Keratinocyte (primary cell): Measurements from ENCODE around the gene WNK2. TPM values are rescaled to one million over a fixed set of nuclear protein-coding genes. Genes with fewer than 3 reads are reported as not detected.
A peak's percentile ranks its signal among the peaks of the same experiment; 100 is the strongest.

ENCODE experiments used
- DNase-seq: peaks from one replicate; pipeline ENCODE4 v3.0.0-alpha.2; 2011; ENCODE audit warnings: low read depth, missing footprints, low spot score
- FAIRE-seq: peaks from 2 replicates; lab custom pipeline; 2011; peaks lifted over from hg19 to GRCh38; lab: Jason Lieb, UNC
- H2AFZ ChIP-seq: 2 replicates; pipeline ENCODE4 v1.6.0; 2012; ENCODE audit warnings: low read length, control low read depth, inconsistent platforms; ENCODE audit not compliant: control insufficient read depth
- H3K27ac ChIP-seq: 2 replicates; pipeline ENCODE4 v1.5.1; 2011; ENCODE audit warnings: low read length; ENCODE audit not compliant: control insufficient read depth, insufficient read depth
- H3K27me3 ChIP-seq: 3 replicates; pipeline ENCODE4 v1.6.0; 2011; ENCODE audit warnings: low read length; ENCODE audit not compliant: control insufficient read depth, insufficient read depth; ENCODE audit errors: extremely low read depth
- H3K36me3 ChIP-seq, 2 experiments: 2 replicates in 1 of 2; 3 replicates in 1 of 2; pipeline ENCODE4 v1.5.1; 2011; ENCODE audit warnings: low read length in 2 of 2, mild to moderate bottlenecking in 1 of 2; ENCODE audit not compliant: control insufficient read depth in 2 of 2, insufficient read depth in 2 of 2; ENCODE audit errors: extremely low read depth in 1 of 2
- H3K4me1 ChIP-seq: 3 replicates; pipeline ENCODE4 v1.5.1; 2011; ENCODE audit warnings: low read length; ENCODE audit not compliant: control insufficient read depth, insufficient read depth; ENCODE audit errors: extremely low read depth
- H3K4me2 ChIP-seq: 3 replicates; pipeline ENCODE4 v1.6.0; 2011; ENCODE audit warnings: low read depth, low read length; ENCODE audit not compliant: control insufficient read depth, insufficient read depth; ENCODE audit errors: extremely low read depth
- H3K4me3 ChIP-seq, 3 experiments: fragments of 200-600 bp in 1 of 3; sonication (generic) in 1 of 3; 2 replicates in 2 of 3; 3 replicates in 1 of 3; pipeline ENCODE4 v1.5.1; 2011 to 2016; ENCODE audit warnings: low read length in 3 of 3, mild to moderate bottlenecking in 3 of 3, control low read depth in 2 of 3, inconsistent platforms in 1 of 3, low read depth in 1 of 3, mixed read lengths in 1 of 3, mixed run types in 1 of 3, moderate library complexity in 1 of 3; ENCODE audit not compliant: control insufficient read depth in 2 of 3, insufficient read depth in 2 of 3; ENCODE audit errors: extremely low read depth in 1 of 3
- H3K79me2 ChIP-seq: 2 replicates; pipeline ENCODE4 v1.6.0; 2012; ENCODE audit warnings: low read length; ENCODE audit not compliant: control insufficient read depth, insufficient read depth
- H3K9ac ChIP-seq: 3 replicates; pipeline ENCODE4 v1.6.0; 2011; ENCODE audit warnings: low read length; ENCODE audit not compliant: control insufficient read depth, insufficient read depth; ENCODE audit errors: extremely low read depth
- H3K9me1 ChIP-seq: 3 replicates; pipeline ENCODE4 v1.6.0; 2011; ENCODE audit warnings: low read length; ENCODE audit not compliant: control insufficient read depth, insufficient read depth; ENCODE audit errors: extremely low read depth
- H3K9me3 ChIP-seq: 2 replicates; pipeline ENCODE4 v1.5.1; 2012; ENCODE audit warnings: low read depth, low read length; ENCODE audit not compliant: control insufficient read depth
- H4K20me1 ChIP-seq: 3 replicates; pipeline ENCODE4 v1.6.0; 2011; ENCODE audit warnings: low read length; ENCODE audit not compliant: control insufficient read depth, insufficient read depth; ENCODE audit errors: extremely low read depth
- CTCF ChIP-seq, 3 experiments: IDR thresholded peaks in 1 of 3; conservative IDR thresholded peaks in 1 of 3; optimal IDR thresholded peaks in 1 of 3; 2 replicates in 2 of 3; 3 replicates in 1 of 3; pipeline versions ENCODE3 to v1.5.1; 2011; ENCODE audit warnings: low read length in 3 of 3, mild to moderate bottlenecking in 3 of 3, moderate library complexity in 2 of 3, control low read depth in 1 of 3, inconsistent platforms in 1 of 3; ENCODE audit not compliant: insufficient read depth in 2 of 3; ENCODE audit errors: extremely low read depth in 1 of 3
- EZH2 ChIP-seq: IDR thresholded peaks from one replicate; pipeline ENCODE4 v1.6.1; 2012; ENCODE audit warnings: inconsistent platforms, mild to moderate bottlenecking, low read length, moderate library complexity
- dilution Hi-C: fragments of 300-500 bp; cut with MboI; formaldehyde crosslinking; loops from one replicate; pipeline ENCODE4 v1.7.0; 2020; ENCODE audit warnings: low sequenced_read_pairs; ENCODE audit not compliant: extremely low pct_ligation_motif_present
- polyA plus RNA-seq, 5 experiments: library from polyadenylated mRNA; depleted of rRNA in 3 of 5; stranded (reverse) in 3 of 5; stranded (forward) in 1 of 5; unstranded in 1 of 5; fragments of >200 nt; gene quantifications; 1 replicate in 1 of 5; 2 replicates in 3 of 5; 3 replicates in 1 of 5; pipeline versions ENCODE4 v1.2.1 to v1.2.3, GENCODE V29; 2011 to 2012; ENCODE audit warnings: missing spikeins in 2 of 5, low read depth in 1 of 5, low replicate concordance in 1 of 5

Gene WNK2
- polyA plus RNA-seq, 1 donor (not counting 4 experiments of a cell fraction or from before 2014, with no cell fraction given), result not detected

DNA sequence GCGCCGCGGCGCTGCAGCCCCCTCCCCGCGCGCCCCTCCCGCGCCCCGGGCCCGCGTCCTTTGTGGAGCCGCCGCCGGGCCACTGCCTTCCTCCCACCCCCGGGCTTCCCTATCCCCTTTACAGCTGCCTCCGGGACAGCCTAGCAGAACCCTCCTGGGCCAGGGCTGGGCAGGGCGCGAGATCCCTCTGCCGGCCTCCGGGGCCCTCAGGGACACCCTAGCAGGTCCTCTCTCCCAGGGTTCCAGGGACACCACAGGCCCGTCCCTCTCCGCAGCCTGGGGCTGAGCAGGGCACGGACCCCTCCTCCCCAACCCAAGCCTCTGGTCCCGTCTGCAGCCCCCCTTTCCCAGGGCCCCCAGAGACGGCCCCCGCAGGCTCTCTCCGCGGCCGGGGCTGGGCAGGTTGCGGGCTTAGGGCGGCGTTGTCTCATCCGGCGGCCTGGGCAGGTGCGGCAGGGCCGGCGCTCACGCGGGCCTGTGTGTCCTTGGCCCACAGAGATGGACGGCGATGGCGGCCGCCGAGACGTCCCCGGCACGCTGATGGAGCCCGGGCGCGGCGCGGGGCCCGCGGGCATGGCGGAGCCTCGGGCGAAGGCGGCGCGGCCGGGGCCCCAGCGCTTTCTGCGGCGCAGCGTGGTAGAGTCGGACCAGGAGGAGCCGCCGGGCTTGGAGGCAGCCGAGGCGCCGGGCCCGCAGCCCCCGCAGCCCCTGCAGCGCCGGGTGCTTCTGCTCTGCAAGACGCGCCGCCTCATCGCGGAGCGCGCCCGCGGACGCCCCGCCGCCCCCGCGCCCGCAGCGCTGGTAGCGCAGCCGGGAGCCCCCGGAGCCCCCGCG, 710 bp downstream of the WNK2 start:
- Histone ChIP-seq H3K79me2 (no peaks in the 10 kb centered on the region), H3K27ac (no peak overlapping the region), H4K20me1 (no peaks in the 10 kb centered on the region), H2AFZ (no peak overlapping the region), H3K4me1 (no peaks in the 10 kb centered on the region), H3K9me1 (no peaks in the 10 kb centered on the region), H3K4me3 (peak overlapping the region in 2 of 3 experiments; percentile 2 to 38), H3K36me3 (no peaks in the 10 kb centered on the region), H3K9me3 (no peaks in the 10 kb centered on the region), H3K9ac (no peak overlapping the region), H3K27me3 (peaks cover 74% of the 10 kb centered on the region), H3K4me2 (no peak overlapping the region)
- no peak for FAIRE-seq
- dilution Hi-C loops, result no loop called here
- TF ChIP-seq EZH2 (peak; percentile 94), CTCF (optimal IDR thresholded peaks at IDR 0.05 in 1 of 3, IDR thresholded peaks at IDR 0.05 in 1 of 3, conservative IDR thresholded peaks at IDR 0.05 in 1 of 3; ENCODE audit: extremely low read depth in 1 of 3, insufficient read depth in 2 of 3, low read length in 3 of 3) (no peak)
- no peak for DNase-seq

DNA sequence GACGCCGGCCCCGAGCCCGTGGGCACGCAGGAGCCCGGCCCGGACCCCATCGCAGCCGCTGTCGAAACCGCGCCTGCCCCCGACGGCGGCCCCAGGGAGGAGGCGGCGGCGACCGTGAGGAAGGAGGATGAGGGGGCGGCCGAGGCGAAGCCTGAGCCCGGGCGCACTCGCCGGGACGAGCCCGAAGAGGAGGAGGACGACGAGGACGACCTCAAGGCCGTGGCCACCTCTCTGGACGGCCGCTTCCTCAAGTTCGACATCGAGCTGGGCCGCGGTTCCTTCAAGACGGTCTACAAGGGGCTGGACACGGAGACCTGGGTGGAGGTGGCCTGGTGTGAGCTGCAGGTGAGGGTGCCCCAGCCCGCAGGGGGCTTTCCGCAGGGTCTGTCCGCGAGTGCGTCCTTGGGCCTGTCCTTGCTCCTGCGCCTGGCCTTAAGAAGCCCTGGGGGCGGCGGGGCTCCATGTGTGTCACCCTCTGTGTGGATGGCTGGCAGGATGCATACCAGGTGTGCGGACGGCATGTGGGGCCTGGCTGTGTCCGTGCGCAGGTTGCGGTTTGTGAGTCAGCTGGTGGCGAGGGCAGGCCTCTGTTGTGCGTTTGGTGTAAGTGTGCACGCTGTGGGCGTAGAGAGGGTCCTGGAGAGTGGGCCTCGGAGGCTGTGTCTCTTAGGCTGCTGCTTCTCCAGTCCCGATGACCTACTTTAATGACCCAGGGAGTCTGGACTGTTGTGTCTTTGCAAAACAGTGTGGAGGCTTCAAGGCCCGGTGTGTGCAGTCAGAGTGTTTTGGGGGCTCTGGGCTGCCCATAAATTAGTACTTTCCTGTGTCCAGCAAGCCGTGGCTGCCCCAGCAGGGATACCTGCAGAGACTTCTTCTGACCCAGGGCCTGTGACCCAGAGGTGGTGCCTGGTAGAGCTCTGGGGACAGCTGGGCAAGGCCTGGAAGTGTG, 1.6 kb downstream of the WNK2 start:
- Histone ChIP-seq H3K9me1 (no peaks in the 10 kb centered on the region), H3K9ac (no peak overlapping the region), H4K20me1 (no peaks in the 10 kb centered on the region), H3K27ac (no peak overlapping the region), H3K9me3 (no peaks in the 10 kb centered on the region), H3K79me2 (no peaks in the 10 kb centered on the region), H3K36me3 (no peaks in the 10 kb centered on the region), H3K4me3 (no peak overlapping the region), H2AFZ (no peak overlapping the region), H3K4me1 (no peaks in the 10 kb centered on the region), H3K4me2 (no peak overlapping the region), H3K27me3 (peaks cover 71% of the 10 kb centered on the region)
- dilution Hi-C loops, result no loop called here
- no peak for TF ChIP-seq CTCF (optimal IDR thresholded peaks at IDR 0.05 in 1 of 3, IDR thresholded peaks at IDR 0.05 in 1 of 3, conservative IDR thresholded peaks at IDR 0.05 in 1 of 3; ENCODE audit: extremely low read depth in 1 of 3, insufficient read depth in 2 of 3, low read length in 3 of 3)
- TF ChIP-seq EZH2, result no peak
- FAIRE-seq, result no peak
- no peak for DNase-seq
